WTC11 (cell line): ENCODE measurements around the gene BRD1.

ENCODE experiments used
- CREB1 ChIP-seq: sonication (generic); formaldehyde crosslinking; IDR thresholded peaks from 2 replicates; pipeline ENCODE4 v1.8.0; 2023; ENCODE audit warnings: mild to moderate bottlenecking, missing genetic modification reagents
- CTCF ChIP-seq: fragments of 200-600 bp; IDR thresholded peaks from 2 replicates; pipeline ENCODE4 v1.8.0; 2022; ENCODE audit warnings: antibody characterized with exemption
- JUN ChIP-seq: sonication (generic); formaldehyde crosslinking; IDR thresholded peaks from 2 replicates; pipeline ENCODE4 v1.8.0; 2023; ENCODE audit warnings: mild to moderate bottlenecking, missing genetic modification reagents
- NFYB ChIP-seq: sonication (generic); formaldehyde crosslinking; conservative IDR thresholded peaks from 2 replicates; pipeline ENCODE4 v1.8.0; 2022; ENCODE audit warnings: low read depth, missing genetic modification reagents
- SMAD3 ChIP-seq: sonication (generic); formaldehyde crosslinking; IDR thresholded peaks from 2 replicates; pipeline ENCODE4 v1.8.0; 2022; ENCODE audit warnings: missing genetic modification reagents, mild to moderate bottlenecking, borderline replicate concordance
- TCF7 ChIP-seq: sonication (generic); formaldehyde crosslinking; IDR thresholded peaks from 2 replicates; pipeline ENCODE4 v1.8.0; 2022; ENCODE audit warnings: mild to moderate bottlenecking, low read depth, missing genetic modification reagents, moderate library complexity
- ZNF263 ChIP-seq: sonication (generic); formaldehyde crosslinking; IDR thresholded peaks from 2 replicates; pipeline ENCODE4 v1.8.1; 2022; ENCODE audit warnings: low read depth, mild to moderate bottlenecking, moderate library complexity, missing genetic modification reagents

GRCh38 chr22:49747130-49747529 lies 80.5 kb downstream of the BRD1 start:
- no peak for TF ChIP-seq SMAD3 (CRISPR knock-in tag)
- no peak for TF ChIP-seq JUN
- no peak for TF ChIP-seq CTCF
- TF ChIP-seq TCF7, result no peak
- TF ChIP-seq CREB1 (CRISPR knock-in tag), result no peak
- no peak for TF ChIP-seq NFYB (CRISPR knock-in tag)
- no peak for TF ChIP-seq ZNF263 (CRISPR knock-in tag)
